AG10803 (cell line): ENCODE data around the gene SLC17A9.

Source experiments
- DNase-seq: peaks from one replicate; pipeline ENCODE4 v3.0.0; 2010; ENCODE audit warnings: low read depth
- H3K4me3 ChIP-seq: 2 replicates; pipeline ENCODE4 v1.5.1; 2011; ENCODE audit warnings: mild to moderate bottlenecking, low read length, control low read depth
- TF ChIP-seq, protein P1 (sequence below): conservative IDR thresholded peaks from 2 replicates; pipeline ENCODE4 v1.5.1; 2011; ENCODE audit warnings: mild to moderate bottlenecking, low read length, control low read depth, inconsistent platforms

The SLC17A9 gene, protein sequence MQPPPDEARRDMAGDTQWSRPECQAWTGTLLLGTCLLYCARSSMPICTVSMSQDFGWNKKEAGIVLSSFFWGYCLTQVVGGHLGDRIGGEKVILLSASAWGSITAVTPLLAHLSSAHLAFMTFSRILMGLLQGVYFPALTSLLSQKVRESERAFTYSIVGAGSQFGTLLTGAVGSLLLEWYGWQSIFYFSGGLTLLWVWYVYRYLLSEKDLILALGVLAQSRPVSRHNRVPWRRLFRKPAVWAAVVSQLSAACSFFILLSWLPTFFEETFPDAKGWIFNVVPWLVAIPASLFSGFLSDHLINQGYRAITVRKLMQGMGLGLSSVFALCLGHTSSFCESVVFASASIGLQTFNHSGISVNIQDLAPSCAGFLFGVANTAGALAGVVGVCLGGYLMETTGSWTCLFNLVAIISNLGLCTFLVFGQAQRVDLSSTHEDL

DNA sequence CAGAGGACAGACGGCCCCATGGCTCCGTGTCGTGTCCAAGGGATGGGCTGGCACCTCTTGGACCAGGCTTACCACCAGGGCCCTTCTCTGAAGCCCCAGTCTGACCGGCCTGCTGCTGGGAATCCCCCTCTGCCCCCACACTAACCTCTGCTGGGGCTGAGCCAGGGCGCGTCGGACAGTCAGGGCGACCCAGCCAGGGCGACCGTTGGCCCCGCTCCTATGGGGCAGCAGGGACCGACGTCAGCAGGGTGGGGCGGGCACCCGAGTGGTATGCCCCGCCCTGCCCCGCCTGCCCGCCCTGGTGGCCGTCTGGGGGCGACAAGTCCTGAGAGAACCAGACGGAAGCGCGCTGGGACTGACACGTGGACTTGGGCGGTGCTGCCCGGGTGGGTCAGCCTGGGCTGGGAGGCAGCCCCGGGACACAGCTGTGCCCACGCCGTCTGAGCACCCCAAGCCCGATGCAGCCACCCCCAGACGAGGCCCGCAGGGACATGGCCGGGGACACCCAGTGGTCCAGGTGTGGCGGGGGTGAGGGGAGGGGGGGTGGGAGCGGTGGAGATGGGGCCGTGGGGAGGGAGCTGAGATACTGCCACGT is at the start of gene SLC17A9:
SLC17A9 (plus strand) TSS at position 337 of the 595 bp plus-strand sequence; CDS start at position 459, 122 bp downstream.
- TF ChIP-seq, protein P1, sequence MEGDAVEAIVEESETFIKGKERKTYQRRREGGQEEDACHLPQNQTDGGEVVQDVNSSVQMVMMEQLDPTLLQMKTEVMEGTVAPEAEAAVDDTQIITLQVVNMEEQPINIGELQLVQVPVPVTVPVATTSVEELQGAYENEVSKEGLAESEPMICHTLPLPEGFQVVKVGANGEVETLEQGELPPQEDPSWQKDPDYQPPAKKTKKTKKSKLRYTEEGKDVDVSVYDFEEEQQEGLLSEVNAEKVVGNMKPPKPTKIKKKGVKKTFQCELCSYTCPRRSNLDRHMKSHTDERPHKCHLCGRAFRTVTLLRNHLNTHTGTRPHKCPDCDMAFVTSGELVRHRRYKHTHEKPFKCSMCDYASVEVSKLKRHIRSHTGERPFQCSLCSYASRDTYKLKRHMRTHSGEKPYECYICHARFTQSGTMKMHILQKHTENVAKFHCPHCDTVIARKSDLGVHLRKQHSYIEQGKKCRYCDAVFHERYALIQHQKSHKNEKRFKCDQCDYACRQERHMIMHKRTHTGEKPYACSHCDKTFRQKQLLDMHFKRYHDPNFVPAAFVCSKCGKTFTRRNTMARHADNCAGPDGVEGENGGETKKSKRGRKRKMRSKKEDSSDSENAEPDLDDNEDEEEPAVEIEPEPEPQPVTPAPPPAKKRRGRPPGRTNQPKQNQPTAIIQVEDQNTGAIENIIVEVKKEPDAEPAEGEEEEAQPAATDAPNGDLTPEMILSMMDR = no peak
- peak; percentile 71 for DNase-seq
- peak within 1 kb of the TSS; percentile 69 for H3K4me3 ChIP-seq

- DNase-seq = no peak
Measured at GRCh38 chr20:62902926-62903615, 49.4 kb upstream of the SLC17A9 start.

DNA sequence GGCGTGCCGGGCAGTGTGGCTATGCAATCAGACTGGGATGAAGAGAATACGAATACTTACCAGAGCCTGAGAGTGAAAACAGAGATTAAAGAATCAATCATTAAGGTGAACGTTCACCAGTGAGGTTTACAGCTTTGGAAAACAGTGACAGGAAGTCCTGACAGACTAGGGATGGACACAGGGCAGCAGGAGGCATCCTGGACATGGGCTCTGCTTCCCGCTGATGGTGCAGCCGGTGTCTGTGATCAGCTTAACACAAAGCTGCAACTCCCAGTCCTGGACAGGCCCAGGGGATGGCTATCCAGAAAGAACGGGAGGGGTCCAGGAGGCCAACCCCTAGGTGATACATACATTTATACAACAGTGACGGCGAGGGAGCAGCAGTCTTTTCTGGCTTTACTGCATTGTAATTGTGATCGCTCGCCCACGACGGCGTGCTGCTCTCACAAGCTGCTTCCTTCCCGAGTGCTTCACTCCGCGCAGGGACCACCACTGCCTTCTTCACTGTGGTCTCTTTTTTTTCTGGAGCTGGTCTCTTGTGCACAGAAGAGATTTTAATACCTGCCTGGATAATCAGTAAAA is 46.9 kb upstream of the SLC17A9 start:
- DNase-seq = no peak
- no peak overlapping the region for H3K4me3 ChIP-seq
- TF ChIP-seq, protein P1 = no peak

More at GRCh38 chr20:62902926-62903615, 49.4 kb upstream of the SLC17A9 start:
- H3K4me3 ChIP-seq = no peak overlapping the region
- TF ChIP-seq, protein P1 = no peak

DNA sequence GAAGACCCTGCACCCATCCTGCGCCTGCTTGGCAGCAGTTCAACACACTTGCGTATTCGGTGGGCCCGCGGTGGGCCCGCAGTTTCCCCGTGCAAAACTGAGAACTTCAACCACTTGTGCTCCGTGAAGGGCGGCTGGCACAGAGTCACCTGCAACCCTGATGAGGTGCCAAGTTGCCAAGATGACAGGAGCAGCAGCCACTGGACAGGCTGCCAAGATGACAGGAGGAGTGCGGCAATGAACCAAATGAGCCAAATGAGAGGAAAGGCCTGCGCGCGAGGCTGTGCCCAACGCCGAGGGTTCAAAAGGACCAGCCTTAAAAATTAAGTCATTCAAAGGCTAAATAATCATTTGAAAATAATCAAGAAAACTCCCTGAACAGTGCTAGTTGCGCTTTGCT is 46.3 kb upstream of the SLC17A9 start:
- H3K4me3 ChIP-seq = no peak overlapping the region
- TF ChIP-seq, protein P1 = no peak
- DNase-seq = no peak

GRCh38 chr20:62906647-62907375 is 45.7 kb upstream of the SLC17A9 start:
- DNase-seq = no peak
- no peak overlapping the region for H3K4me3 ChIP-seq
- TF ChIP-seq, protein P1 = no peak
